HepG2 (cell line): ENCODE results near the gene PGAP1. TPM values are rescaled to one million over a fixed set of nuclear protein-coding genes. Genes with fewer than 3 reads are reported as not detected.

ENCODE experiments used
- ATAC-seq: fragments of 200-7000 bp; cut with Tn5 transposase; 3 replicates; pipeline ENCODE4 v1.9.1; 2020; ENCODE audit warnings: mild to moderate bottlenecking, moderate library complexity
- BruUV-seq: library from RNA; stranded (reverse); fragments of 400-500 nt; replicated peaks from 2 replicates; lab custom pipeline; 2021; lab: Mats Ljungman, UMichigan
- CTCF ChIA-PET: fragments of 300-600 bp; formaldehyde crosslinking; extraction: SDS; loops from one replicate; lab custom pipeline; 2021; ENCODE audit warnings: low total read pairs, inconsistent platforms, low intra/inter-chr PET ratio; lab: Yijun Ruan, JAX
- POLR2A ChIA-PET: fragments of 350-600 bp; sonication (Branson Sonifier 250); formaldehyde crosslinking; loops from one replicate; lab custom pipeline; 2020; ENCODE audit warnings: antibody characterized with exemption, inconsistent platforms; lab: Yijun Ruan, JAX
- DNase-seq: peaks from one replicate; pipeline ENCODE4 v3.0.0-alpha.2; 2015; ENCODE audit warnings: low spot score
- FAIRE-seq: peaks from 3 replicates; lab custom pipeline; 2011; peaks lifted over from hg19 to GRCh38; lab: Jason Lieb, UNC
- H2AFZ ChIP-seq: one replicate; pipeline ENCODE4 v1.6.1; 2011; ENCODE audit warnings: low read length, inconsistent platforms
- H3K27ac ChIP-seq: fragments of 300-600 bp; 3 replicates; pipeline ENCODE4 v1.8.0; 2011; ENCODE audit warnings: mixed run types, mild to moderate bottlenecking, mixed read lengths, low read length, inconsistent platforms; ENCODE audit not compliant: insufficient read depth; ENCODE audit errors: extremely low read length
- H3K27me3 ChIP-seq, 2 experiments: fragments of 200-600 bp in 1 of 2; 2 replicates in 1 of 2; 3 replicates in 1 of 2; pipeline versions ENCODE4 v1.6.0 to v1.8.0; 2011; ENCODE audit warnings: low read length in 2 of 2, mild to moderate bottlenecking in 2 of 2, moderate library complexity in 2 of 2, inconsistent platforms in 1 of 2; ENCODE audit not compliant: insufficient read depth in 2 of 2, control insufficient read depth in 1 of 2
- H3K36me3 ChIP-seq, 2 experiments: fragments of 200-600 bp in 1 of 2; replicated peaks in 1 of 2; 2 replicates in 1 of 2; 3 replicates in 1 of 2; pipeline versions ENCODE4 v1.5.1 to v1.8.0; 2011; ENCODE audit warnings: low read length in 2 of 2, inconsistent platforms in 1 of 2; ENCODE audit not compliant: insufficient read depth in 2 of 2, control insufficient read depth in 1 of 2
- H3K4me1 ChIP-seq: 2 replicates; pipeline ENCODE4 v1.5.1; 2012; ENCODE audit warnings: low read length, inconsistent platforms; ENCODE audit not compliant: insufficient read depth
- H3K4me2 ChIP-seq: 2 replicates; pipeline ENCODE4 v1.6.0; 2011; ENCODE audit warnings: low read depth, low read length, inconsistent platforms
- H3K4me3 ChIP-seq, 3 experiments: fragments of 200-600 bp in 1 of 3; sonication (generic), shearing (Covaris generic) in 1 of 3; replicated peaks in 1 of 3; 2 replicates each; pipeline ENCODE4 v1.5.1; 2011 to 2016; ENCODE audit warnings: low read length in 3 of 3, inconsistent platforms in 2 of 3, low read depth in 2 of 3, mild to moderate bottlenecking in 2 of 3, control low read depth in 1 of 3, mixed read lengths in 1 of 3; ENCODE audit not compliant: insufficient read depth in 1 of 3
- H3K79me2 ChIP-seq: one replicate; pipeline ENCODE4 v1.6.1; 2011; ENCODE audit warnings: low read length, inconsistent platforms; ENCODE audit not compliant: insufficient read depth
- H3K9ac ChIP-seq: 2 replicates; pipeline ENCODE4 v1.6.0; 2011; ENCODE audit warnings: mild to moderate bottlenecking, low read depth, low read length, inconsistent platforms; ENCODE audit not compliant: insufficient read depth
- H3K9me3 ChIP-seq: 2 replicates; pipeline ENCODE4 v1.5.1; 2012; ENCODE audit warnings: mild to moderate bottlenecking, low read length
- H4K20me1 ChIP-seq: 2 replicates; pipeline ENCODE4 v1.6.0; 2011; ENCODE audit warnings: inconsistent platforms, mild to moderate bottlenecking, low read length, moderate library complexity; ENCODE audit not compliant: insufficient read depth
- ARNT2 ChIP-seq: sonication (generic); formaldehyde crosslinking; IDR thresholded peaks from 2 replicates; pipeline ENCODE4 v1.8.0; 2022; ENCODE audit warnings: mild to moderate bottlenecking, low read depth, missing genetic modification reagents, moderate library complexity
- HMGXB3 ChIP-seq: sonication (generic); formaldehyde crosslinking; IDR thresholded peaks from 2 replicates; pipeline ENCODE4 v1.4.0; 2020; ENCODE audit warnings: missing genetic modification reagents, borderline replicate concordance
- KAT7 ChIP-seq: IDR thresholded peaks from 2 replicates; pipeline ENCODE4 v1.6.1; 2018; ENCODE audit warnings: borderline replicate concordance, missing compliant biosample characterization
- MAFG ChIP-seq: sonication (generic); formaldehyde crosslinking; IDR thresholded peaks from 2 replicates; pipeline ENCODE4 v1.5.1; 2020; ENCODE audit warnings: mild to moderate bottlenecking, missing genetic modification reagents
- NR1H2 ChIP-seq: sonication (generic); formaldehyde crosslinking; IDR thresholded peaks from 2 replicates; pipeline ENCODE4 v1.8.1; 2022; ENCODE audit warnings: low read depth, missing genetic modification reagents, borderline replicate concordance
- PRMT3 ChIP-seq: sonication (generic); formaldehyde crosslinking; IDR thresholded peaks from 2 replicates; pipeline ENCODE4 v1.8.1; 2022; ENCODE audit warnings: low read depth, mild to moderate bottlenecking, moderate library complexity, missing genetic modification reagents, borderline replicate concordance
- SCMH1 ChIP-seq: sonication (generic); formaldehyde crosslinking; IDR thresholded peaks from 2 replicates; pipeline ENCODE4 v1.9.0; 2021; ENCODE audit warnings: missing genetic modification reagents, mild to moderate bottlenecking, borderline replicate concordance
- SRSF9 ChIP-seq: fragments of 200-400 bp; formaldehyde crosslinking; IDR thresholded peaks from 2 replicates; pipeline ENCODE4 v1.6.1; 2018; ENCODE audit warnings: borderline replicate concordance, mild to moderate bottlenecking, low read depth, low read length; ENCODE audit not compliant: insufficient read depth, poor library complexity, severe bottlenecking
- ZNF276 ChIP-seq: sonication (generic); formaldehyde crosslinking; IDR thresholded peaks from 2 replicates; pipeline ENCODE4 v1.4.0; 2020; ENCODE audit warnings: mild to moderate bottlenecking, low read depth, missing genetic modification reagents
- ZNF296 ChIP-seq: sonication (generic); formaldehyde crosslinking; conservative IDR thresholded peaks from 2 replicates; pipeline ENCODE4 v1.5.0; 2020; ENCODE audit warnings: mild to moderate bottlenecking, missing genetic modification reagents
- ZNF513 ChIP-seq: sonication (generic); formaldehyde crosslinking; conservative IDR thresholded peaks from 2 replicates; pipeline ENCODE4 v1.5.0; 2020; ENCODE audit warnings: missing genetic modification reagents
- WGBS: methylation state at CpG from one replicate; pipeline ENCODE4 v1.1.6; 2017; ENCODE audit warnings: low lambda C conversion rate; 5-methylcytosine and 5-hydroxymethylcytosine counted together
- in situ Hi-C: cut with HindIII; loops from 2 replicates; pipeline ENCODE4 v1.10.0; 2017; ENCODE audit warnings: low pct_unique_long_range_greater_than_20kb; ENCODE audit not compliant: extremely low pct_ligation_motif_present
- intact Hi-C: fragments of 100-400 bp; cut with micrococcal nuclease; formaldehyde crosslinking; loops from one replicate; pipeline ENCODE4 v1.10.0; 2022; ENCODE audit not compliant: unreplicated experiment
- polyA plus RNA-seq, 8 experiments: library from polyadenylated mRNA; depleted of rRNA in 3 of 8; stranded (reverse) in 7 of 8; unstranded in 1 of 8; fragments of >200 nt; fragmentation: Illumina TruSeq in 4 of 8; extraction: Trizol in 4 of 8; gene quantifications; 2 replicates each; pipeline versions ENCODE4 v1.2.1 to v1.2.3, GENCODE V29; 2011 to 2016; ENCODE audit warnings: low read depth in 4 of 8, missing spikeins in 1 of 8, mixed read lengths in 1 of 8; ENCODE audit not compliant: insufficient read depth in 1 of 8
- total RNA-seq, 5 experiments: library from RNA; depleted of rRNA; stranded (reverse); fragments of >200 nt; fragmentation: Illumina TruSeq; extraction: Trizol; gene quantifications; 2 replicates each; pipeline ENCODE4 v1.2.3, GENCODE V29; 2016; ENCODE audit warnings: low read depth in 1 of 5
- TF ChIP-seq, protein P1 (sequence below), 2 experiments: sonication (generic) in 1 of 2; formaldehyde crosslinking in 1 of 2; IDR thresholded peaks; 2 replicates each; pipeline versions ENCODE4 v1.4.0 to v1.6.1; 2018 to 2020; ENCODE audit warnings: missing genetic modification reagents in 2 of 2, borderline replicate concordance in 1 of 2, low read depth in 1 of 2, mild to moderate bottlenecking in 1 of 2, missing biosample characterization in 1 of 2

Gene PGAP1
- total and polyA plus RNA-seq, 2 of the 13 experiments (the other 11 are each of a cell fraction or from before 2014, with no cell fraction given) = 4.1 to 6.4 TPM

- Histone ChIP-seq H3K4me1 (no peaks in the 10 kb centered on the region), H3K9ac (no peak overlapping the region), H3K79me2 (no peaks in the 10 kb centered on the region), H3K27ac (no peak overlapping the region), H4K20me1 (no peaks in the 10 kb centered on the region), H3K27me3 (0 out of 5 replicates have a peak, but pooled peaks cover 0 to 3% of the 10 kb centered on the region in 2 experiments), H3K4me2 (no peak overlapping the region), H3K9me3 (no peaks in the 10 kb centered on the region), H3K4me3 (no peak overlapping the region), H3K36me3 (no peaks in the 10 kb centered on the region), H2AFZ (no peak overlapping the region)
- POLR2A ChIA-PET = no interaction called here
- no peak for FAIRE-seq
- no peak for DNase-seq
- 20% methylated on average over 3 of the region's 3 CpGs for WGBS
- TF ChIP-seq KAT7 (CRISPR knock-in tag) (no peak), ZNF513 (CRISPR knock-in tag) (no peak), MAFG (no peak), SCMH1 (CRISPR knock-in tag) (no peak), SRSF9 (no peak), ARNT2 (CRISPR knock-in tag) (no peak), NR1H2 (CRISPR knock-in tag) (no peak), PRMT3 (CRISPR knock-in tag) (no peak), HMGXB3 (CRISPR knock-in tag) (no peak), ZNF296 (no peak), ZNF276 (CRISPR knock-in tag) (no peak)
- TF ChIP-seq, protein P1, sequence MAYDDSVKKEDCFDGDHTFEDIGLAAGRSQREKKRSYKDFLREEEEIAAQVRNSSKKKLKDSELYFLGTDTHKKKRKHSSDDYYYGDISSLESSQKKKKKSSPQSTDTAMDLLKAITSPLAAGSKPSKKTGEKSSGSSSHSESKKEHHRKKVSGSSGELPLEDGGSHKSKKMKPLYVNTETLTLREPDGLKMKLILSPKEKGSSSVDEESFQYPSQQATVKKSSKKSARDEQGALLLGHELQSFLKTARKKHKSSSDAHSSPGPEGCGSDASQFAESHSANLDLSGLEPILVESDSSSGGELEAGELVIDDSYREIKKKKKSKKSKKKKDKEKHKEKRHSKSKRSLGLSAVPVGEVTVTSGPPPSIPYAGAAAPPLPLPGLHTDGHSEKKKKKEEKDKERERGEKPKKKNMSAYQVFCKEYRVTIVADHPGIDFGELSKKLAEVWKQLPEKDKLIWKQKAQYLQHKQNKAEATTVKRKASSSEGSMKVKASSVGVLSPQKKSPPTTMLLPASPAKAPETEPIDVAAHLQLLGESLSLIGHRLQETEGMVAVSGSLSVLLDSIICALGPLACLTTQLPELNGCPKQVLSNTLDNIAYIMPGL (CRISPR knock-in tag; IDR thresholded peaks at IDR 0.05; ENCODE audit: borderline replicate concordance in 1 of 2, low read depth in 1 of 2) = no peak
- no TSS peak for BruUV-seq
- CTCF ChIA-PET = no interaction called here
- intact Hi-C loops (no loop called here), in situ Hi-C loops (no loop called here)
- ATAC-seq = no peak
Measured at GRCh38 chr2:196971574-196972279, 45.2 kb upstream of the PGAP1 start.
